GM19463 (cell line): ENCODE measurements around the gene LBX1.

Experiments
- ATAC-seq: cut with Tn5 transposase; IDR thresholded peaks from one replicate; pipeline ENCODE4 v1.9.1; 2021; ENCODE audit warnings: mild to moderate bottlenecking, moderate library complexity; ENCODE audit not compliant: unreplicated experiment

Gene LBX1

GRCh38 chr10:101229266-101230182, at the start of gene LBX1:
Gene LBX1, minus strand, starts transcription at chr10:101229463. Its CDS starts 648 bp downstream, at chr10:101228815.
- no peak for ATAC-seq

GRCh38 chr10:101273741-101274140, 44.5 kb upstream of the LBX1 start:
- ATAC-seq: no peak

GRCh38 chr10:101273330-101273729, 44.1 kb upstream of the LBX1 start:
- ATAC-seq: no peak

GRCh38 chr10:101272229-101272868, 43.1 kb upstream of the LBX1 start:
- ATAC-seq: no peak

- no peak for ATAC-seq
Observed at GRCh38 chr10:101270763-101271162, 41.5 kb upstream of the LBX1 start.

- ATAC-seq: no peak
Observed at GRCh38 chr10:101267776-101268175, 38.5 kb upstream of the LBX1 start.

GRCh38 chr10:101267290-101267680, 38.0 kb upstream of the LBX1 start:
- no peak for ATAC-seq

- ATAC-seq: no peak
Observed at GRCh38 chr10:101266381-101267289, 37.4 kb upstream of the LBX1 start.

GRCh38 chr10:101263150-101263752, 34.0 kb upstream of the LBX1 start:
- ATAC-seq: no peak

- ATAC-seq: no peak
Observed at GRCh38 chr10:101262147-101262546, 32.9 kb upstream of the LBX1 start.

GRCh38 chr10:101261702-101262101, 32.4 kb upstream of the LBX1 start:
- ATAC-seq: no peak

GRCh38 chr10:101260764-101261481, 31.7 kb upstream of the LBX1 start:
- no peak for ATAC-seq

GRCh38 chr10:101258179-101258885, 29.1 kb upstream of the LBX1 start:
- no peak for ATAC-seq

GRCh38 chr10:101257491-101257890, 28.2 kb upstream of the LBX1 start:
- ATAC-seq: no peak

- no peak for ATAC-seq
Observed at GRCh38 chr10:101257084-101257483, 27.8 kb upstream of the LBX1 start.

GRCh38 chr10:101256387-101256786, 27.1 kb upstream of the LBX1 start:
- no peak for ATAC-seq

GRCh38 chr10:101250136-101250535, 20.9 kb upstream of the LBX1 start:
- ATAC-seq: no peak

GRCh38 chr10:101249171-101249581, 19.9 kb upstream of the LBX1 start:
- ATAC-seq: no peak

- no peak for ATAC-seq
Observed at GRCh38 chr10:101246639-101247038, 17.4 kb upstream of the LBX1 start.
